Lower leg skin (tissue), 4 donors: Measurements from ENCODE around the gene NEXN. TPM values are rescaled to one million over a fixed set of nuclear protein-coding genes. Genes with fewer than 3 reads are reported as not detected.

Experiments used
- DNase-seq, 2 donors: peaks; one replicate each; pipeline ENCODE4 v3.0.0-alpha.2; 2019; ENCODE audit warnings: low spot score in 2 of 2
- H3K4me3 ChIP-seq: fragments of 200-600 bp; sonication (generic); 2 replicates; pipeline ENCODE4 v1.5.1; 2017; ENCODE audit warnings: mild to moderate bottlenecking, low read depth; ENCODE audit not compliant: poor library complexity, severe bottlenecking
- POLR2A ChIP-seq, 2 donors: fragments of 450-650 bp; IDR thresholded peaks; one replicate each; pipeline ENCODE4 v1.6.1; 2016 to 2017; ENCODE audit warnings: antibody characterized with exemption in 2 of 2, mild to moderate bottlenecking in 1 of 2, moderate library complexity in 1 of 2
- WGBS, 2 donors: methylation state at CpG; one replicate each; pipeline ENCODE4 v1.1.5; 2018; 5-methylcytosine and 5-hydroxymethylcytosine counted together
- intact Hi-C: fragments of 100-400 bp; cut with DNase I; formaldehyde crosslinking; loops from one replicate; pipeline ENCODE4 v1.15.0; 2023; ENCODE audit warnings: low total_unique reads
- total RNA-seq, 4 donors: library from RNA; depleted of rRNA; stranded (reverse); fragments of >200 nt; gene quantifications; one replicate each; pipeline ENCODE4 v1.1.0, GENCODE V29; 2016
- TF ChIP-seq, protein P1 (sequence below), 3 donors: fragments of 450-650 bp; IDR thresholded peaks; one replicate each; pipeline ENCODE4 v1.5.1; 2016; ENCODE audit warnings: antibody characterized with exemption in 3 of 3, mild to moderate bottlenecking in 3 of 3, moderate library complexity in 2 of 3

Gene NEXN
- total RNA-seq, 4 donors from 2014 or later = 0.84 to 4.3 (median 2.0) TPM

DNA sequence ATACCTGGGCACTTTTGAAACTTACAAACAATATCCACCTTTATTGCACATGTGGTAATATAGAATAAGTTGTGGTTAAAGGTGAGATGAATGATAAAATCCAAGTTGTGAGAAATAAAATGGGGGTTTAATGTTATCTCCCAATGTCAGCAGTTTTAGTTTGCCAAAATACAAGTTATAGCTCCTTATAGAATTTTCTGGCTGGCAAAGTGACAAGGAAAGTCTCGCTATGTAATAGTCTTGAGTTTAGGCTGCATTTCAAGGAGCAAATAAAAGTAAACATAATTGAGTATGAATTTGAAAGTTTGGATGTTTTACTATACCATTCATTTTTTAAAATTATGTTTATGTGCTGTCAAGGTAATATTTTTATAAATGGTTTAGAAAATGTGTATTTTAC, 15.0 kb upstream of the NEXN start:
- intact Hi-C loops = no loop called here
- 98 to 100% methylated on average over 1 of the region's 1 CpG for WGBS, 2 donors
- DNase-seq = no peak
- TF ChIP-seq POLR2A (IDR thresholded peaks at IDR 0.05) = no peak
- TF ChIP-seq, protein P1, sequence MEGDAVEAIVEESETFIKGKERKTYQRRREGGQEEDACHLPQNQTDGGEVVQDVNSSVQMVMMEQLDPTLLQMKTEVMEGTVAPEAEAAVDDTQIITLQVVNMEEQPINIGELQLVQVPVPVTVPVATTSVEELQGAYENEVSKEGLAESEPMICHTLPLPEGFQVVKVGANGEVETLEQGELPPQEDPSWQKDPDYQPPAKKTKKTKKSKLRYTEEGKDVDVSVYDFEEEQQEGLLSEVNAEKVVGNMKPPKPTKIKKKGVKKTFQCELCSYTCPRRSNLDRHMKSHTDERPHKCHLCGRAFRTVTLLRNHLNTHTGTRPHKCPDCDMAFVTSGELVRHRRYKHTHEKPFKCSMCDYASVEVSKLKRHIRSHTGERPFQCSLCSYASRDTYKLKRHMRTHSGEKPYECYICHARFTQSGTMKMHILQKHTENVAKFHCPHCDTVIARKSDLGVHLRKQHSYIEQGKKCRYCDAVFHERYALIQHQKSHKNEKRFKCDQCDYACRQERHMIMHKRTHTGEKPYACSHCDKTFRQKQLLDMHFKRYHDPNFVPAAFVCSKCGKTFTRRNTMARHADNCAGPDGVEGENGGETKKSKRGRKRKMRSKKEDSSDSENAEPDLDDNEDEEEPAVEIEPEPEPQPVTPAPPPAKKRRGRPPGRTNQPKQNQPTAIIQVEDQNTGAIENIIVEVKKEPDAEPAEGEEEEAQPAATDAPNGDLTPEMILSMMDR (IDR thresholded peaks at IDR 0.05) = no peak
- H3K4me3 ChIP-seq = no peak overlapping the region

DNA sequence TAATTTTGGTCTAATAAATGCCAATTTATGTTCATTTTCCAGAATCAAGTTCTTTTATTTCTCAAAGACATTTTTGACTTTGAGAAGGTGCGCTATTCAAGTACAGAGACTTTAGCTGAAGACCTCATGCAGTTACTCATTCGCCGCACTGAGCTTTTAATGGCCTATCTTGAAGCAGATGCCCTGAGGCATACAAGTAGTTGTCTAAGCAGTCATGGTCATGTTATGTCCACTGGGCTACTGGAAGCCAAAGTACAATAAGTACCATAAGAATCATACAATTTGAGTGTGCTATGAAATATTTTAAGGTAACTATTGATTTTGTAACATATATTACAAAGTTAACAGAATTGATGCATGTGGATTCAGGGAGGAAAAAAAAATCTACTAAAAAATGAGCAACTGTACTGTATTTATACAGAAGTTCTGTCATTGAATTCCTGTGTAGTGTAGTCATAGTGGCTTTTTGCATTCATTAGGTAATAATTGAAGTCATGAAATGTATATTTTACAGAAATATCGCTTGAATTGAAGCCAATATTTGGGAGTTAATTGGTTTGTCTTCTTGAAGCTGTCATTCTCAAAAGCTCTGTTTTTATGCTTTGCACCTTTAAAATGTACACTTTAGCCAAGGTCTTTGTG, 13.5 kb upstream of the NEXN start:
- TF ChIP-seq, protein P1 (IDR thresholded peaks at IDR 0.05) = no peak
- TF ChIP-seq POLR2A (IDR thresholded peaks at IDR 0.05) = no peak
- no peak for DNase-seq
- WGBS, 2 donors = 94 to 96% methylated on average over 4 of the region's 4 CpGs
- intact Hi-C loops = no loop called here
- no peak overlapping the region for H3K4me3 ChIP-seq

DNA sequence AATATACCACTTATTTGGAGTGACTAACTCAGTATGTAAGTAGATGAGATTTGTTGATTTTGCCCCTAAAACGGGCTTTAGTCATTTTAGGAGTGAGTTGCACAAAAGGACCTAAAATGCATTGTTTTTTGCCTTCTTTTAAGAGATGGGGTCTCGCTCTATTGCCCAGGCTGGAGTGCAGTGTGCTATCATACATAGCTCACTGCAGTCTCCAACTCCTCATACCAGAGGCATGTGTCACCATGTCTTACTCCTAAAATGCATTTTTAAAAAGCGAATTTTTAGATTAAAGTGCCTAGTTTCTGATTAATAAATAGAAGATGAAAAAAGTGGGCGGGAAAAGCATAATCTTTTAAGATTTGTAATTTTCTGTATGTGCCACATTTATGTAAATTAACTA, 11.5 kb upstream of the NEXN start:
- no peak overlapping the region for H3K4me3 ChIP-seq
- 94% methylated on average over 4 of the region's 4 CpGs for WGBS, 2 donors
- intact Hi-C loops = no loop called here
- no peak for DNase-seq
- TF ChIP-seq, protein P1 (IDR thresholded peaks at IDR 0.05) = no peak
- TF ChIP-seq POLR2A (IDR thresholded peaks at IDR 0.05) = no peak

DNA sequence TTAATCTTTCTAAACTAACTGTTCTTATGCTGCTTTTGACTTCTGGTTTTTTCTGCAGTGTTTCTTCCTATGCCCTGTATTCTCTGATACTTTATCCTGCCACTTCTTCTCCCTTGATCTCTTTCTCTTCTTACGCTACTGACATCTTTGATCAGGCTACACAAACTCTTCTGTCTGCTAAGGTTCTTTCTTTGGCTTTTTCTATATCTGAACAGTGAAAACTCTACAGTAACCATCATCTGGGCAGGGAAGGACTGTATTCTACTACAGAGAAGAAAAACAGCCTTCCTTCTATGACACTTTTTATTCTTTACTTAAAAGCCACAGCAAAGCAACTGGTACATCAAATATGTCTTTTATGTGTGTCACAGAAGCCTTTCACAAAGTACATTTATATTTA, 7.4 kb upstream of the NEXN start:
- intact Hi-C loops = no loop called here
- H3K4me3 ChIP-seq = no peak overlapping the region
- WGBS, 2 donors = 98 to 100% methylated on average over 1 of the region's 1 CpG
- DNase-seq = no peak
- TF ChIP-seq POLR2A (IDR thresholded peaks at IDR 0.05) = no peak
- TF ChIP-seq, protein P1 (IDR thresholded peaks at IDR 0.05) = no peak

DNA sequence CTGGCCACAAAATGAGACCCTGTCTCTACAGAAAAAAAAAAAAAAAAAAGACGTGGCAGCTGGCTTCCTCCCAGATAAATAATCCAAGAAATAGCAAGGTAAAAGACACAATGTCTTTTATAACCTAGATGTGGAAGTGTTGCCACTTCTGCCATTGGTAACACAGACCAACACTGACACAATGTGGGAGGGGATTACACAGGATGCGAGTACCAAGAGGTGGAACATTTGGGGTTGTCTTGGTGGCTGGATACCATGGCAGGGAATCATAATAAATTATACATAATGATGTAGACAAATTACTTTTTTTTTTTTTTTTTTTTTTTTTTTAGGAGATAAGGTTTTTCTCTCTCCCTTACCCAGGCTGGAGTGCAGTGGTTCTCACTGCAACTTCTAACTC, 6.0 kb upstream of the NEXN start:
- TF ChIP-seq, protein P1 (IDR thresholded peaks at IDR 0.05) = no peak
- no peak for TF ChIP-seq POLR2A (IDR thresholded peaks at IDR 0.05)
- no peak for DNase-seq
- intact Hi-C loops = no loop called here
- no peak overlapping the region for H3K4me3 ChIP-seq
- 65 to 80% methylated on average over 2 of the region's 2 CpGs for WGBS, 2 donors
